HL-60 (cell line): ENCODE results near the gene FAM83F.
A peak's percentile ranks its signal among the peaks of the same experiment; 100 is the strongest.

Experiments used
- DNase-seq, 2 experiments: peaks; one replicate each; pipeline ENCODE4 v3.0.0-alpha.2; 2010 to 2020; ENCODE audit warnings: low read depth in 1 of 2, low spot score in 1 of 2
- H3K27ac ChIP-seq: fragments of 250-450 bp; sonication (Bioruptor Pico); replicated peaks from 2 replicates; pipeline ENCODE4 v1.5.1; 2020; ENCODE audit warnings: mild to moderate bottlenecking, moderate library complexity
- H3K27me3 ChIP-seq: fragments of 250-450 bp; sonication (Bioruptor Pico); 2 replicates; pipeline ENCODE4 v1.5.1; 2021; ENCODE audit warnings: mild to moderate bottlenecking, moderate library complexity; ENCODE audit not compliant: insufficient read depth, poor library complexity, severe bottlenecking
- H3K4me3 ChIP-seq: replicated peaks from 2 replicates; pipeline ENCODE4 v1.5.1; 2011; ENCODE audit warnings: mild to moderate bottlenecking, control low read depth, low read length; ENCODE audit not compliant: insufficient read depth
- GABPA ChIP-seq: IDR thresholded peaks from 2 replicates; pipeline ENCODE4 v1.6.1; 2012; ENCODE audit warnings: low read depth
- POLR2AphosphoS5 ChIP-seq: IDR thresholded peaks from 2 replicates; pipeline ENCODE4 v1.6.1; 2012; ENCODE audit warnings: low read depth
- SPI1 ChIP-seq: IDR thresholded peaks from 2 replicates; pipeline ENCODE4 v1.6.1; 2012; ENCODE audit warnings: low read depth, mild to moderate bottlenecking, borderline replicate concordance
- long read RNA-seq: library from polyadenylated mRNA; unstranded; transcript quantifications from one replicate; pipeline ENCODE4 v2.0.0, GENCODE V29; 2020
- TF ChIP-seq, protein P1 (sequence below): IDR thresholded peaks from 2 replicates; pipeline ENCODE4 v1.6.1; 2012; ENCODE audit warnings: low read depth; ENCODE audit not compliant: insufficient replicate concordance
- TF ChIP-seq, protein P2 (sequence below): IDR thresholded peaks from one replicate; pipeline ENCODE4 v1.5.1; 2011; ENCODE audit warnings: low read length, control low read depth, inconsistent platforms; ENCODE audit not compliant: insufficient read depth

Gene FAM83F
- long read RNA-seq, result 0 reads

DNA sequence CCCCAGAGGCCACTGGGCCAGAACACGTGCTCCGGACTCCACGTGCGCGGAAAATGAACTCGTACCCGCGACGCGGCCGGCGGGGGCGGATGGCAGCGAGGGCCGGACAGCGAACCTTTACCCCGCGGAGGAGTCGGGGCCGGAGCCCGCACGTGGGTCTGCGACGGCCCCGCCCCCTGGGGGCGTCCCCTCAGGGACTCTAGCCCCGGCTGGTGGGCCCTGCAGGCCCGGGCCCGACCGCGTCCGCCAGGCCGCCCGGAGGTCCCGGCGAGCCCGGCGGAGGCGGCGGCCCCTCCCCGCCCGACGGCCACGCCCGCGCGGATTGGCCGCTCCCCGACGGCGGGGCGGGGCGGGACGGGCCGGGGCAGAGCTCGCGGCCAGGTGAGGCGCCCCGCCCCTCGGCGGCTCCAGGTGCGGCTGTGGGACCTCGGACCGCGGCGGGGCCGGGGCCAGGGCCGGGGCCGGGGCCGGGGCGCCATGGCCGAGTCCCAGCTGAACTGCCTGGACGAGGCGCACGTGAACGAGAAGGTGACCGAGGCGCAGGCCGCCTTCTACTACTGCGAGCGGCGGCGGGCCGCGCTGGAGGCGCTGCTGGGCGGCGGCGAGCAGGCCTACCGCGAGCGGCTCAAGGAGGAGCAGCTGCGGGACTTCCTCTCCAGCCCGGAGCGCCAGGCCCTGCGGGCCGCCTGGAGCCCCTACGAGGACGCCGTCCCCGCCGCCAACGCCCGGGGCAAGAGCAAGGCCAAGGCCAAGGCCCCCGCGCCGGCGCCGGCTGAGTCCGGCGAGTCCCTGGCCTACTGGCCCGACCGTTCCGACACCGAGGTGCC lies at the start of gene FAM83F:
FAM83F (plus strand) TSS at position 389 of the 827 bp plus-strand sequence; CDS start at position 478, 89 bp downstream.
- Histone ChIP-seq H3K27ac (no peak within 1 kb of the TSS), H3K4me3 (no peak within 1 kb of the TSS), H3K27me3 (peaks cover 24% of the 10 kb centered on the region)
- TF ChIP-seq POLR2AphosphoS5, result no peak
- TF ChIP-seq SPI1, result no peak
- DNase-seq, result no peak

DNA sequence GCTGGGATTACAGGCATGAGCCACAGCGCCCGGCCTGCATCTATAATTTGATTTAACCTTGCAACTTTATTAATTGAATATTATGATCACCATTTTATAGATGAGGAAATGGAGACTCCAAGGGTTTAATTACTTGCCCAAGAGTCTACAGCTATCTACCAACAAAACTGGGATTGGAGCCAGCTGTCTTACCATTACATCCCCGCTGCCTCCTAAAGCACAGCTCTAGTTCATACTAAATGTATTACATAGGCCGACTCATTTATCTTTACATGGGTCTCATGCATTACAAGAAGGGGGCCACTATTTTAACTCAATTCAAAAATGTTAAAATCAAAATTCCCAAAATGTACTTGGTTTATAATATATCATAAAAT lies 48.6 kb upstream of the FAM83F start:
- Histone ChIP-seq H3K4me3 (no peak overlapping the region), H3K27ac (no peak overlapping the region)

DNA sequence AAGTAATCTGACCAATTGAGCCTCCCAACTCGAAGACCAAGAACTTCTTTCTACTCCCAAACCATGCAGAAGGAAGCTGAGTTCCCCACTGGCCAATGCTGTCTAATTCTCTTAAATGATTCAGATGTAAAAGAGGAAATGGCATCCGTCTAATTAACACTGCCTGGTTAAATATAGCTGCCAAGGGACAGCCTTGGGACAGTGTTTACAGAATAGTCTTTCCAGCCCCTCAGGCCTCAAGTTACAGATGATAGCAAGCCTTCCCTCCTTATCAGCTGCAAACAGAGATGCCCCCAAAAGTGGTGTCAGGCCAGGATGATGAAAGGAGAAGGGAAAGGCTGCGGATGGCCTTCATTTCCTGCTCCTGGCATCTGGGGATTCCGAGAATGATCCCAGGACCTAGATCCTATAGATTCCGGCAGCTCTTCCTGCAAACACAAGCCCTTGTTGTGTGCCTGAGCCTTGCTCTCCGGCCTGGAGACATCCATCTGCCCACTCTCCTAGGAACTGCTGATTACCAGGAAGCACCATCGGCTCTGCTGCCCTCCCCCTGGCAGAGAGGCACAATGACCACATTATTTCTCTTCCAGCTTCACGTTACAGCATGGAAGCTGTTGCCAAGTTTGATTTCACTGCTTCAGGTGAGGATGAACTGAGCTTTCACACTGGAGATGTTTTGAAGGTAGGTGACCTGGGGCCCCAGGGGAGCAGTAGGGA lies 48.1 kb upstream of the FAM83F start:
- no peak overlapping the region for H3K27ac ChIP-seq
- H3K27me3 ChIP-seq, result peaks cover 2% of the 10 kb centered on the region
- DNase-seq, result no peak
- no peak for TF ChIP-seq GABPA
- peak; percentile 84 for TF ChIP-seq SPI1
- no peak overlapping the region for H3K4me3 ChIP-seq

More for the DNA sequence above, 48.6 kb upstream of the FAM83F start:
- DNase-seq, result no peak
- TF ChIP-seq GABPA (no peak), SPI1 (no peak), POLR2AphosphoS5 (no peak)
- TF ChIP-seq, protein P1, sequence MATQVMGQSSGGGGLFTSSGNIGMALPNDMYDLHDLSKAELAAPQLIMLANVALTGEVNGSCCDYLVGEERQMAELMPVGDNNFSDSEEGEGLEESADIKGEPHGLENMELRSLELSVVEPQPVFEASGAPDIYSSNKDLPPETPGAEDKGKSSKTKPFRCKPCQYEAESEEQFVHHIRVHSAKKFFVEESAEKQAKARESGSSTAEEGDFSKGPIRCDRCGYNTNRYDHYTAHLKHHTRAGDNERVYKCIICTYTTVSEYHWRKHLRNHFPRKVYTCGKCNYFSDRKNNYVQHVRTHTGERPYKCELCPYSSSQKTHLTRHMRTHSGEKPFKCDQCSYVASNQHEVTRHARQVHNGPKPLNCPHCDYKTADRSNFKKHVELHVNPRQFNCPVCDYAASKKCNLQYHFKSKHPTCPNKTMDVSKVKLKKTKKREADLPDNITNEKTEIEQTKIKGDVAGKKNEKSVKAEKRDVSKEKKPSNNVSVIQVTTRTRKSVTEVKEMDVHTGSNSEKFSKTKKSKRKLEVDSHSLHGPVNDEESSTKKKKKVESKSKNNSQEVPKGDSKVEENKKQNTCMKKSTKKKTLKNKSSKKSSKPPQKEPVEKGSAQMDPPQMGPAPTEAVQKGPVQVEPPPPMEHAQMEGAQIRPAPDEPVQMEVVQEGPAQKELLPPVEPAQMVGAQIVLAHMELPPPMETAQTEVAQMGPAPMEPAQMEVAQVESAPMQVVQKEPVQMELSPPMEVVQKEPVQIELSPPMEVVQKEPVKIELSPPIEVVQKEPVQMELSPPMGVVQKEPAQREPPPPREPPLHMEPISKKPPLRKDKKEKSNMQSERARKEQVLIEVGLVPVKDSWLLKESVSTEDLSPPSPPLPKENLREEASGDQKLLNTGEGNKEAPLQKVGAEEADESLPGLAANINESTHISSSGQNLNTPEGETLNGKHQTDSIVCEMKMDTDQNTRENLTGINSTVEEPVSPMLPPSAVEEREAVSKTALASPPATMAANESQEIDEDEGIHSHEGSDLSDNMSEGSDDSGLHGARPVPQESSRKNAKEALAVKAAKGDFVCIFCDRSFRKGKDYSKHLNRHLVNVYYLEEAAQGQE, result no peak
- TF ChIP-seq, protein P2, sequence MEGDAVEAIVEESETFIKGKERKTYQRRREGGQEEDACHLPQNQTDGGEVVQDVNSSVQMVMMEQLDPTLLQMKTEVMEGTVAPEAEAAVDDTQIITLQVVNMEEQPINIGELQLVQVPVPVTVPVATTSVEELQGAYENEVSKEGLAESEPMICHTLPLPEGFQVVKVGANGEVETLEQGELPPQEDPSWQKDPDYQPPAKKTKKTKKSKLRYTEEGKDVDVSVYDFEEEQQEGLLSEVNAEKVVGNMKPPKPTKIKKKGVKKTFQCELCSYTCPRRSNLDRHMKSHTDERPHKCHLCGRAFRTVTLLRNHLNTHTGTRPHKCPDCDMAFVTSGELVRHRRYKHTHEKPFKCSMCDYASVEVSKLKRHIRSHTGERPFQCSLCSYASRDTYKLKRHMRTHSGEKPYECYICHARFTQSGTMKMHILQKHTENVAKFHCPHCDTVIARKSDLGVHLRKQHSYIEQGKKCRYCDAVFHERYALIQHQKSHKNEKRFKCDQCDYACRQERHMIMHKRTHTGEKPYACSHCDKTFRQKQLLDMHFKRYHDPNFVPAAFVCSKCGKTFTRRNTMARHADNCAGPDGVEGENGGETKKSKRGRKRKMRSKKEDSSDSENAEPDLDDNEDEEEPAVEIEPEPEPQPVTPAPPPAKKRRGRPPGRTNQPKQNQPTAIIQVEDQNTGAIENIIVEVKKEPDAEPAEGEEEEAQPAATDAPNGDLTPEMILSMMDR, result no peak
- H3K27me3 ChIP-seq, result peaks cover 2% of the 10 kb centered on the region

DNA sequence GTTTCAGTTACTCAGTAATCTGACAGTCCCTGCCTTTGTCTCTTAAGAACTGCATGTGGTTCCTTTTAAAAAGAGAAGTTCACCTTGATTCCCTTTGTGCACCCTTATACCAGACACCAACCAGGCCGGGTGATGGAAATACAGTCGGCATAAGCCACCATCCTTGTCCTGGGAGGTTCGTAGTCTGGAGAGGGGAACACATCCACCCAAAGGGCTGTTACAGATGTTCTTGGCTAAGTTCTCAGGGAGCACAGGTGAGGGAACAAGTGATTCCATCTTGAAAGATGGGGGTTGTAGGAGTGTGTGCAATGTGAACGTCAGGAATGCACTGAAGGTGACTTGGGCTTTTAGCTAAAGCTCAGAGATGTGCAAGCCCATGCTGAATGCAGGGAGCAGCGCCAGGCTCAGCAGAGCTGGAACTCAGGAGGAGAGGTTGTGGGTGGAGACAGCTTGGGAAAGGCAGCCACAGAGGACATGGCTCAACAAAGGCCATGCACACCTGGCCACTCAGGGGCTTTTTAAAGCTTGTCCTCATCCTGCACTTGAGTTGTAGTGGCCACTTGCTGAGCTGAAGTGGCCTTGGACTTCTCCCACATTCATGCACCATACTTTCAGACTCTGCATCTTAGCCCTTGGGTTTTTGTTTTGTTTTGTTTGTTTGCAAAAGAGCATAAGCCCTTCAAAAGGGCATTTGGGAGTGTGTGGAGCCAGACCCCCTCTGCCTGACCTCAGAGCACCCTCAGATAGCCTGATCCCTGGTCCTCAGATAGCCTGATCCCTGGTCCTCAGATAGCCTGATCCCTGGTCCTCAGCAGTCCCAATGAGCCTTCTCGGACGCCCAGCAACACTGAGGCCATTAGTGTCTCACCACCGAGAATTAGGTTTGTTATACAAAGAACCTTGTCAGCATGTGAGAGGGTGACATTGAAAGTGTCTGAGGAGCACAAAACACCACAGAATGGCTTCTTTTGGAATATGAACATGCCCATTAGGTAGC lies 47.2 kb upstream of the FAM83F start:
- TF ChIP-seq POLR2AphosphoS5, result no peak
- TF ChIP-seq GABPA, result no peak
- TF ChIP-seq, protein P1, result no peak
- TF ChIP-seq SPI1, result no peak
- TF ChIP-seq, protein P2, result no peak
- no peak overlapping the region for H3K27ac ChIP-seq
- DNase-seq, result no peak
- no peak overlapping the region for H3K4me3 ChIP-seq
- H3K27me3 ChIP-seq, result peaks cover 2% of the 10 kb centered on the region
